GM21526 (cell line): ENCODE results near the gene UBTFL1.
"Not testable (repeated sequence)": the region's sequence is repeated elsewhere in the genome, so short reads cannot be mapped to it uniquely, and the experiment has no call there.

Source experiments
- ATAC-seq: cut with Tn5 transposase; IDR thresholded peaks from one replicate; pipeline ENCODE4 v1.9.1; 2021; ENCODE audit warnings: moderate library complexity; ENCODE audit not compliant: unreplicated experiment, low FRiP score

Gene UBTFL1

GRCh38 chr11:90085650-90086049 is at the start of gene UBTFL1:
TSS of gene UBTFL1 (plus strand) at chr11:90085950. CDS start at chr11:90085950, 0 bp downstream.
- ATAC-seq = not testable (repeated sequence)

DNA sequence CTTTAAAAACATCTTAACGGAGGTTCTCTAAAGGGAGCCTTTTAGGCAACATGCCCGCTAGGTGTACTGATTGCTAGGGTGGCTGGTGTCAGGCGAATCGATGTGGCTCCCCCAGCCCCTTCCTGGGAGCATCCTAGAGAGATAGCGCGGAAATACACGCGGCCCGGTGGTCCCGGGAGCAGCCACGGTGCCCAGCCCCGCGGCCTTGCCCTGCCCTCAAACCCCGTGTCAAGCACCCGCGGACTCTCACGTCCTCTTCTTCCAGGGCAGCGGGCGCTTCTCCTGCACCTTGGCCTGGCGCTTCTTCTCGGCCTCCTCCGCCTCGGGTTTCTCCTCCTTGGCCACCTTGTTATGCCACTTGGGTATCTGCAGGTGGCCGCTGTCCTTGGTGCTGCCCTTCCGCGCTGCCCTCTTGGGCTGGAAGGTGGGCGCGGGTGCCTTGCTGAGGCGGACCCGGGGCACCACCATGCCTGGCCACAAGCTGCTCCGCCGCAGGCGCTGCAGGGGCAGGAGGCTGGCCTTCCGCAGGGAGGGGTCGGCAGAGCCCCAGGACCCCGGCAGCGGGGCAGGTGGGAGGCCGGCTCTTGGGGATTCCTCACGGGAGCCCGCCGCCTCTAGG is 34.0 kb upstream of the UBTFL1 start:
- ATAC-seq = not testable (repeated sequence)

GRCh38 chr11:90052311-90052710 is 33.4 kb upstream of the UBTFL1 start:
- ATAC-seq = not testable (repeated sequence)

- not testable (repeated sequence) for ATAC-seq
Measured at GRCh38 chr11:90053545-90053944, 32.2 kb upstream of the UBTFL1 start.

- ATAC-seq = not testable (repeated sequence)
Measured at GRCh38 chr11:90088731-90089130, 3.0 kb downstream of the UBTFL1 start.

DNA sequence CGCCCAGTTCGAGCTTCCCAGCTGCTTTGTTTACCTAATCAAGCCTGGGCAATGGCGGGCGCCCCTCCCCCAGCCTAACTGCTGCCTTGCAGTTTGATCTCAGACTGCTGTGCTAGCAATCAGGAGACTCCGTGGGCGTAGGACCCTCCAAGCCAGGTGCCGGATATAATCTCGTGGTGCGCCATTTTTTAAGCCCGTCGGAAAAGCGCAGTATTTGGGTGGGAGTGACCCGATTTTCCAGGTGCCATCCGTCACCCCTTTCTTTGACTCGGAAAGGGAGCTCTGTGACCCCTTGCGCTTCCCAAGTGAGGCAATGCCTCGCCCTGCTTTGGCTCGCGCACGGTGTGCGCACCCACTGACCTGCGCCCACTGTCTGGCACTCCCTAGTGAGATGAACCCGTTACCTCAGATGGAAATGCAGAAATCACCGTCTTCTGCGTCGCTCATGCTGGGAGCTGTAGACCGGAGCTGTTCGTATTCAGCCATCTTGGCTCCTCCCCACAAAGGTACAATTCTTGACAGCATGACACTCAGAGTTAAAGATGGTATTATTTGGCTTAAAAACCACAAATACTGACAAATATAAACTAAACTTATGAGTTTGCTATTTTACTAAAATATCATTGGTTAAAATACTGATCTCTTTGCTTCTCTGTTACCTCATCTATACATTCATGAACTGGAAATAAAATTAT is 9.6 kb downstream of the UBTFL1 start:
- ATAC-seq = not testable (repeated sequence)

- ATAC-seq = not testable (repeated sequence)
Measured at GRCh38 chr11:90098261-90098660, 12.5 kb downstream of the UBTFL1 start.

GRCh38 chr11:90100431-90100830 is 14.7 kb downstream of the UBTFL1 start:
- no peak for ATAC-seq

GRCh38 chr11:90113541-90113940 is 27.8 kb downstream of the UBTFL1 start:
- ATAC-seq = no peak

- no peak for ATAC-seq
Measured at GRCh38 chr11:90120191-90120590, 34.4 kb downstream of the UBTFL1 start.

DNA sequence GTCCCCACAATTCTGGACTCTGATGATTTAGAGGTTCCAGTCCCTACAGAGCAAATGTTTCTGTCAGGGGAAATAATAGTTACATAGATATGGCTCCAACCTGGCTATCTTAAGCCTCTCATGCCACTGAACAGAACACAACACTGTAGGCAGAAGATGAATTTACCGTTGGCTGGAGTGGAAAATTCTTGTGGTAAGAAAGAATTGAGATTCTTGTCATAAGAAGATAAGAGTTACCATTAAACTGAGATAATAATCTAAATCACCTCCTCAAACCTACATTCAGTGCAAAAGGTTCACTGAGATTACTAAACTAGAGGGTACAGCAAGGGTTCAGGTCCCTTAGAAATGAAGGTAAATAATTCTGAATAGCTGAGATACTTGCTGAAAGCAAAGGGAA is 38.6 kb downstream of the UBTFL1 start:
- no peak for ATAC-seq

DNA sequence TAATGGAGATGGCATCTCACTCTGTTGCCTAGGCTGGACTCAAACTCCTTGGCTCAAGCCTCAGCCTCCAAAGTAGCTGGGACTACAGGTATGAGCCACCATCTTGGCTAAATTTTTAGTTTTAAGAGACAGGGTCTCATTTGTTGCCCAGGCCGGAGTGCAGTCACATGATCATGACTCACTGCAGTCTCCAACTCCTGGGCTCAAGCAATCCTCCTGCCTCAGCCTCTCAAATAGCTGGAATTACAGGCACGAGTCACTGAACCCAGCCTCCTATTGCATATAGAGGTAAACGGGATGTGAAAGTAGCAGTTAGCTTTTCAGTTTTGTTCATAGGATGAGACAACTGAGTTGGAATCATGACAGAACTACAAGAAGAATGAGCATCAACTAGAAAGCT is 39.2 kb downstream of the UBTFL1 start:
- ATAC-seq = no peak

GRCh38 chr11:90133560-90134477 is 48.1 kb downstream of the UBTFL1 start:
- no peak for ATAC-seq

DNA sequence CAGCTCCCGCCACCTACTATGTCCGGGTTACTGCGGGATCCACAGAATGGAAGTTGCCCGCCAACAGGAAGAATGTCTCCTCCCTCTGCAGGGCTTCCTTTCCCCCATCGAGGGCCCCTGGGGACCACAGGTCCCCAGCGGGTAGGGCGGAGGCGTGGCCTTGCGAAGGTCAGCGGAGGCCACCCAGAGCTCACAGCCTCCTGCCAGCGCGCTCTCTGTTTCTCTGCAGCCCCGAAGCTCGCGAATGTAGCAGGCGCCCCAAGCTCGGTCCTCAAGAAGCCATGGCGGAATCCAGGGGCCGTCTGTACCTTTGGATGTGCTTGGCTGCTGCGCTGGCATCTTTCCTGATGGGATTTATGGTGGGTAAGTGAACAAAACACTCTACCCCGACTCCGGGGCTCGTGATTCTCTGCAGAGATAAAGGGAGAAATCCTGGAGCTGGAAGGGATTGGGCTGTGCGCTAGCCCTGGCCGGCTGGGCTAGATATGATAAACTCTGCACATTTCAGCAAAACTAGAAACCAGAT is 48.8 kb downstream of the UBTFL1 start, which contains the start of gene NAALAD2:
Gene NAALAD2 (plus strand): TSS at position 186 of the 526 bp plus-strand sequence. CDS start 96 bp downstream, at position 282.
- ATAC-seq = no peak

DNA sequence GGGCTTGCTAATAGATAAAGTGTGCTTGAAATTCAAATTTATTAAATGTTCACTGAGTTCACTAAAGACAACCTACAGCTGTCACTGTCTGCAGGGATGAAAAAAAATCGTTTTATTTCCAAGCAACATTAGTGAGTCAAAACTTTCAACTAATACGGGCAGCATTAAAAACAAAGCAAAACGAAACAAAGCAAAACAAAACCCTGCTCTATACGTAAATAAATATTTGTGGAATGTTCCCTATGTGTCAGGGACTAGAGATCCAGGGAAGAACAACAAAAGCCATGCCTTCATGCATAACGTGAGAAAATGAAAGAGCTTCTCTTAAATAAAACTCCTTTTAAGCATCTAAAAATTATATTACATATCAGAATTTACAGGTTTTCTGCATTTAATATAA is 49.3 kb downstream of the UBTFL1 start:
- no peak for ATAC-seq
